Measurements from ENCODE around the gene TTLL8. TPM values are rescaled to one million over a fixed set of nuclear protein-coding genes. Genes with fewer than 3 reads are reported as not detected.

TTLL8 gene
- polyA plus RNA-seq (2013): 0.04 TPM

- Histone ChIP-seq H3K36me3 (ENCODE audit: control insufficient read depth in 4 of 4, insufficient read depth in 4 of 4, low read length in 3 of 4) (peaks cover 2 to 21% (median 10%) of the 10 kb centered on the region in 4 experiments), H3K9me3 (ENCODE audit: control extremely low read depth in 1 of 5, control insufficient read depth in 4 of 5, insufficient read depth in 2 of 5, low read depth in 1 of 5, low read length in 4 of 5) (peaks cover 0 to 11% (median 2%) of the 10 kb centered on the region in 5 experiments), H3K4me1 (ENCODE audit: control extremely low read depth in 1 of 4, control insufficient read depth in 4 of 4, insufficient read depth in 4 of 4, low read length in 3 of 4) (peaks cover 0 to 52% (median 28%) of the 10 kb centered on the region in 4 experiments), H3K4me3 (ENCODE audit: control insufficient read depth in 1 of 7, extremely low read depth in 1 of 7, insufficient read depth in 4 of 7, low read depth in 2 of 7, low read length in 6 of 7) (peak within 1 kb of the TSS in 3 of 7 experiments; percentile 6 to 62 (median 52)), H3K27me3 (replicated peaks in 2 of 5; ENCODE audit: control insufficient read depth in 4 of 5, insufficient read depth in 5 of 5, low read length in 4 of 5) (peaks cover 0 to 16% (median 0%) of the 10 kb centered on the region in 5 experiments), H3K27ac (ENCODE audit: insufficient read depth in 1 of 2, low read depth in 1 of 2, low read length in 2 of 2, poor library complexity in 1 of 2, severe bottlenecking in 2 of 2) (no peak within 1 kb of the TSS)
- ChIA-PET CTCF (interaction anchor here (1.1 to 1.4 kb wide), 3 partner anchors 30 to 148 kb away, joined by 3 read pairs; no protein-coding TSS in a partner anchor), POLR2A (no interaction called here)
- peak in 1 of 3 donors; percentile 27 for DNase-seq
- 9% methylated on average over 62 of the region's 102 CpGs for WGBS (ENCODE audit: insufficient coverage)
Observed at GRCh38 chr22:50058061-50058905, at the start of gene TTLL8. TSS of gene TTLL8 (minus strand) at chr22:50058298.

- Histone ChIP-seq H3K36me3 (ENCODE audit: control insufficient read depth in 4 of 4, insufficient read depth in 4 of 4, low read length in 3 of 4) (no peaks in the 10 kb centered on the region), H3K27ac (ENCODE audit: insufficient read depth in 1 of 2, low read depth in 1 of 2, low read length in 2 of 2, poor library complexity in 1 of 2, severe bottlenecking in 2 of 2) (no peak overlapping the region), H3K9me3 (ENCODE audit: control extremely low read depth in 1 of 5, control insufficient read depth in 4 of 5, insufficient read depth in 2 of 5, low read depth in 1 of 5, low read length in 4 of 5) (no peaks in the 10 kb centered on the region), H3K4me1 (ENCODE audit: control extremely low read depth in 1 of 4, control insufficient read depth in 4 of 4, insufficient read depth in 4 of 4, low read length in 3 of 4) (peaks cover 2 to 47% (median 34%) of the 10 kb centered on the region in 4 experiments), H3K27me3 (replicated peaks in 2 of 5; ENCODE audit: control insufficient read depth in 4 of 5, insufficient read depth in 5 of 5, low read length in 4 of 5) (no peaks in the 10 kb centered on the region), H3K4me3 (ENCODE audit: control insufficient read depth in 1 of 7, extremely low read depth in 1 of 7, insufficient read depth in 4 of 7, low read depth in 2 of 7, low read length in 6 of 7) (no peak overlapping the region)
- ChIA-PET CTCF (interaction anchor here (2.7 kb wide), 1 partner anchor 22 kb away, joined by 7 read pairs; the partner anchor contains the start of gene MLC1), POLR2A (no interaction called here)
- no peak for DNase-seq
- 88% methylated on average over 9 of the region's 9 CpGs for WGBS (ENCODE audit: insufficient coverage)
Observed at GRCh38 chr22:50107529-50107928, 49.4 kb upstream of the TTLL8 start.

- ChIA-PET POLR2A (interaction anchor here (0.6 to 1.6 kb wide), 4 partner anchors 20 to 86 kb away, joined by 4 to 10 read pairs (median 4); partner anchors contain the start of gene MLC1), CTCF (interaction anchor here (0.9 to 3.8 kb wide), 8 partner anchors 9 to 75 kb away, joined by 3 to 23 read pairs (median 4); partner anchors contain the start of gene MLC1)
- 21% methylated on average over 7 of the region's 9 CpGs for WGBS (ENCODE audit: insufficient coverage)
- DNase-seq: peak; percentile 62 to 92 (median 86)
- H3K36me3 ChIP-seq (ENCODE audit: control insufficient read depth in 4 of 4, insufficient read depth in 4 of 4, low read length in 3 of 4): no peaks in the 10 kb centered on the region
- no peak overlapping the region for H3K27ac ChIP-seq (ENCODE audit: insufficient read depth in 1 of 2, low read depth in 1 of 2, low read length in 2 of 2, poor library complexity in 1 of 2, severe bottlenecking in 2 of 2)
- no peaks in the 10 kb centered on the region for H3K27me3 ChIP-seq (replicated peaks in 2 of 5; ENCODE audit: control insufficient read depth in 4 of 5, insufficient read depth in 5 of 5, low read length in 4 of 5)
- peak overlapping the region in 5 of 7 experiments; percentile 24 to 75 (median 46) for H3K4me3 ChIP-seq (ENCODE audit: control insufficient read depth in 1 of 7, extremely low read depth in 1 of 7, insufficient read depth in 4 of 7, low read depth in 2 of 7, low read length in 6 of 7)
- H3K9me3 ChIP-seq (ENCODE audit: control extremely low read depth in 1 of 5, control insufficient read depth in 4 of 5, insufficient read depth in 2 of 5, low read depth in 1 of 5, low read length in 4 of 5): no peaks in the 10 kb centered on the region
- H3K4me1 ChIP-seq (ENCODE audit: control extremely low read depth in 1 of 4, control insufficient read depth in 4 of 4, insufficient read depth in 4 of 4, low read length in 3 of 4): peaks cover 6 to 45% (median 22%) of the 10 kb centered on the region in 4 experiments
Observed at GRCh38 chr22:50105208-50106100, 47.4 kb upstream of the TTLL8 start.

GRCh38 chr22:50104141-50104544, 46.0 kb upstream of the TTLL8 start:
- Histone ChIP-seq H3K27me3 (replicated peaks in 2 of 5; ENCODE audit: control insufficient read depth in 4 of 5, insufficient read depth in 5 of 5, low read length in 4 of 5) (no peaks in the 10 kb centered on the region), H3K4me3 (ENCODE audit: control insufficient read depth in 1 of 7, extremely low read depth in 1 of 7, insufficient read depth in 4 of 7, low read depth in 2 of 7, low read length in 6 of 7) (no peak overlapping the region), H3K9me3 (ENCODE audit: control extremely low read depth in 1 of 5, control insufficient read depth in 4 of 5, insufficient read depth in 2 of 5, low read depth in 1 of 5, low read length in 4 of 5) (no peaks in the 10 kb centered on the region), H3K36me3 (ENCODE audit: control insufficient read depth in 4 of 4, insufficient read depth in 4 of 4, low read length in 3 of 4) (no peaks in the 10 kb centered on the region), H3K27ac (ENCODE audit: insufficient read depth in 1 of 2, low read depth in 1 of 2, low read length in 2 of 2, poor library complexity in 1 of 2, severe bottlenecking in 2 of 2) (no peak overlapping the region), H3K4me1 (ENCODE audit: control extremely low read depth in 1 of 4, control insufficient read depth in 4 of 4, insufficient read depth in 4 of 4, low read length in 3 of 4) (peaks cover 6 to 45% (median 22%) of the 10 kb centered on the region in 4 experiments)
- ChIA-PET POLR2A (interaction anchor here (1.1 kb wide), 1 partner anchor 8 kb away, joined by 4 read pairs; no protein-coding TSS in a partner anchor), CTCF (interaction anchor here (1.0 to 3.8 kb wide), 5 partner anchors 13 to 74 kb away, joined by 4 to 23 read pairs (median 6); partner anchors contain the start of gene MLC1)
- WGBS (ENCODE audit: insufficient coverage): 100% methylated on average over 3 of the region's 6 CpGs
- no peak for DNase-seq

GRCh38 chr22:50102946-50103345, 44.8 kb upstream of the TTLL8 start:
- no peak overlapping the region for H3K27ac ChIP-seq (ENCODE audit: insufficient read depth in 1 of 2, low read depth in 1 of 2, low read length in 2 of 2, poor library complexity in 1 of 2, severe bottlenecking in 2 of 2)
- no peaks in the 10 kb centered on the region for H3K27me3 ChIP-seq (replicated peaks in 2 of 5; ENCODE audit: control insufficient read depth in 4 of 5, insufficient read depth in 5 of 5, low read length in 4 of 5)
- H3K4me3 ChIP-seq (ENCODE audit: control insufficient read depth in 1 of 7, extremely low read depth in 1 of 7, insufficient read depth in 4 of 7, low read depth in 2 of 7, low read length in 6 of 7): no peak overlapping the region
- peaks cover 6 to 43% (median 22%) of the 10 kb centered on the region in 4 experiments for H3K4me1 ChIP-seq (ENCODE audit: control extremely low read depth in 1 of 4, control insufficient read depth in 4 of 4, insufficient read depth in 4 of 4, low read length in 3 of 4)
- ChIA-PET CTCF (interaction anchor here (0.6 to 3.8 kb wide), 5 partner anchors 15 to 43 kb away, joined by 3 to 23 read pairs (median 4); partner anchors contain the start of gene MLC1), POLR2A (interaction anchor here (1.1 kb wide), 1 partner anchor 9 kb away, joined by 4 read pairs; no protein-coding TSS in a partner anchor)
- 39% methylated on average over 10 of the region's 11 CpGs for WGBS (ENCODE audit: insufficient coverage)
- DNase-seq: peak in 2 of 3 donors; percentile 36 to 56
- no peaks in the 10 kb centered on the region for H3K36me3 ChIP-seq (ENCODE audit: control insufficient read depth in 4 of 4, insufficient read depth in 4 of 4, low read length in 3 of 4)
- no peaks in the 10 kb centered on the region for H3K9me3 ChIP-seq (ENCODE audit: control extremely low read depth in 1 of 5, control insufficient read depth in 4 of 5, insufficient read depth in 2 of 5, low read depth in 1 of 5, low read length in 4 of 5)

GRCh38 chr22:50101870-50102565, 43.9 kb upstream of the TTLL8 start:
- Histone ChIP-seq H3K9me3 (ENCODE audit: control extremely low read depth in 1 of 5, control insufficient read depth in 4 of 5, insufficient read depth in 2 of 5, low read depth in 1 of 5, low read length in 4 of 5) (no peaks in the 10 kb centered on the region), H3K27me3 (replicated peaks in 2 of 5; ENCODE audit: control insufficient read depth in 4 of 5, insufficient read depth in 5 of 5, low read length in 4 of 5) (no peaks in the 10 kb centered on the region), H3K36me3 (ENCODE audit: control insufficient read depth in 4 of 4, insufficient read depth in 4 of 4, low read length in 3 of 4) (no peaks in the 10 kb centered on the region), H3K4me1 (ENCODE audit: control extremely low read depth in 1 of 4, control insufficient read depth in 4 of 4, insufficient read depth in 4 of 4, low read length in 3 of 4) (peaks cover 6 to 43% (median 22%) of the 10 kb centered on the region in 4 experiments), H3K4me3 (ENCODE audit: control insufficient read depth in 1 of 7, extremely low read depth in 1 of 7, insufficient read depth in 4 of 7, low read depth in 2 of 7, low read length in 6 of 7) (no peak overlapping the region), H3K27ac (ENCODE audit: insufficient read depth in 1 of 2, low read depth in 1 of 2, low read length in 2 of 2, poor library complexity in 1 of 2, severe bottlenecking in 2 of 2) (no peak overlapping the region)
- CTCF ChIA-PET: interaction anchor here (0.9 to 1.3 kb wide), 2 partner anchors 17 to 47 kb away, joined by 3 read pairs; partner anchors contain the start of gene MLC1
- POLR2A ChIA-PET: no interaction called here
- WGBS (ENCODE audit: insufficient coverage): 89% methylated on average over 9 of the region's 10 CpGs
- no peak for DNase-seq
